Neural cell (in vitro differentiated cells): ENCODE results near the gene ZNF618. TPM values are rescaled to one million over a fixed set of nuclear protein-coding genes. Genes with fewer than 3 reads are reported as not detected.

ENCODE experiments used
- H2AFZ ChIP-seq: fragments of 200-600, 300-800 bp; sonication (generic), shearing (Covaris generic); 2 replicates; pipeline ENCODE4 v1.6.0; 2014; ENCODE audit warnings: low read depth, mild to moderate bottlenecking, antibody characterized with exemption, low read length, moderate library complexity
- H3F3A ChIP-seq: fragments of 200-600 bp; shearing (Covaris generic); 2 replicates; pipeline ENCODE4 v1.6.1; 2016; ENCODE audit warnings: mild to moderate bottlenecking, moderate library complexity, mixed read lengths, antibody characterized with exemption, low read length; ENCODE audit not compliant: insufficient read depth, poor library complexity, severe bottlenecking
- H3K27ac ChIP-seq: fragments of 200-600, 300-800 bp; sonication (generic), shearing (Covaris generic); 2 replicates; pipeline ENCODE4 v1.5.1; 2014; ENCODE audit warnings: mild to moderate bottlenecking, low read length, moderate library complexity
- H3K27me3 ChIP-seq: fragments of 300-800, 200-600 bp; sonication (generic), shearing (Covaris generic); 2 replicates; pipeline ENCODE4 v1.6.0; 2014; ENCODE audit warnings: mild to moderate bottlenecking, low read depth, low read length, moderate library complexity; ENCODE audit not compliant: insufficient read depth
- H3K36me3 ChIP-seq: fragments of 300-800, 200-600 bp; sonication (generic), shearing (Covaris generic); 2 replicates; pipeline ENCODE4 v1.5.1; 2014; ENCODE audit warnings: mild to moderate bottlenecking, antibody characterized with exemption, low read length, moderate library complexity; ENCODE audit not compliant: insufficient read depth
- H3K4me2 ChIP-seq: fragments of 300-800, 200-600 bp; sonication (generic), shearing (Covaris generic); 2 replicates; pipeline ENCODE4 v1.6.0; 2014; ENCODE audit warnings: mild to moderate bottlenecking, low read length
- H3K4me3 ChIP-seq: fragments of 300-800, 200-600 bp; sonication (generic), shearing (Covaris generic); 2 replicates; pipeline ENCODE4 v1.5.1; 2014; ENCODE audit warnings: mild to moderate bottlenecking, low read length, moderate library complexity
- H3K79me2 ChIP-seq: fragments of 200-600 bp; shearing (Covaris generic); replicated peaks from 2 replicates; pipeline ENCODE4 v1.6.0; 2014; ENCODE audit warnings: mild to moderate bottlenecking, low read length, moderate library complexity; ENCODE audit not compliant: insufficient read depth
- H3K9ac ChIP-seq: fragments of 300-800, 200-600 bp; sonication (generic), shearing (Covaris generic); 2 replicates; pipeline ENCODE4 v1.6.1; 2016; ENCODE audit warnings: mild to moderate bottlenecking, low read length, mixed read lengths
- H3K9me2 ChIP-seq: fragments of 200-600 bp; shearing (Covaris generic); 2 replicates; pipeline ENCODE4 v1.6.1; 2016; ENCODE audit warnings: mild to moderate bottlenecking, low read length, mixed read lengths; ENCODE audit not compliant: insufficient read depth
- H3K9me3 ChIP-seq: fragments of 200-600, 300-800 bp; sonication (generic), shearing (Covaris generic); 2 replicates; pipeline ENCODE4 v1.6.1; 2016; ENCODE audit warnings: mild to moderate bottlenecking, mixed run types, low read length, moderate library complexity, mixed read lengths
- H4K20me1 ChIP-seq: fragments of 200-600 bp; shearing (Covaris generic); 2 replicates; pipeline ENCODE4 v1.6.1; 2016; ENCODE audit warnings: mild to moderate bottlenecking, mixed run types; ENCODE audit not compliant: insufficient read depth
- CTCF ChIP-seq: fragments of 450-650 bp; IDR thresholded peaks from 2 replicates; pipeline ENCODE4 v1.5.1; 2014; ENCODE audit warnings: antibody characterized with exemption, mild to moderate bottlenecking, moderate library complexity; ENCODE audit not compliant: poor library complexity, severe bottlenecking
- EP300 ChIP-seq: fragments of 450-650 bp; conservative IDR thresholded peaks from 2 replicates; pipeline ENCODE4 v1.6.1; 2014; ENCODE audit warnings: antibody characterized with exemption, mild to moderate bottlenecking, moderate library complexity; ENCODE audit not compliant: poor library complexity, severe bottlenecking
- EZH2 ChIP-seq: fragments of 200-600, 300-800 bp; shearing (Covaris generic), sonication (generic); IDR thresholded peaks from 2 replicates; pipeline ENCODE4 v1.6.1; 2014; ENCODE audit warnings: antibody characterized with exemption, low read length, borderline replicate concordance, mild to moderate bottlenecking; ENCODE audit not compliant: insufficient read depth, poor library complexity, severe bottlenecking
- MXI1 ChIP-seq: fragments of 450-650 bp; conservative IDR thresholded peaks from 2 replicates; pipeline ENCODE4 v1.6.1; 2014; ENCODE audit warnings: antibody characterized with exemption, mild to moderate bottlenecking; ENCODE audit not compliant: poor library complexity, severe bottlenecking
- POLR2AphosphoS5 ChIP-seq: IDR thresholded peaks from 2 replicates; pipeline ENCODE4 v1.6.1; 2012
- RAD21 ChIP-seq: fragments of 450-650 bp; conservative IDR thresholded peaks from 2 replicates; pipeline ENCODE4 v1.6.1; 2014; ENCODE audit warnings: antibody characterized with exemption, mild to moderate bottlenecking, moderate library complexity
- SMC3 ChIP-seq: fragments of 450-650 bp; conservative IDR thresholded peaks from 2 replicates; pipeline ENCODE4 v1.6.1; 2014; ENCODE audit warnings: antibody characterized with exemption, mild to moderate bottlenecking, moderate library complexity; ENCODE audit not compliant: poor library complexity
- TAF1 ChIP-seq: IDR thresholded peaks from 2 replicates; pipeline ENCODE4 v1.6.1; 2012; ENCODE audit warnings: low read depth
- polyA plus RNA-seq: library from polyadenylated mRNA; depleted of rRNA; stranded (reverse); fragments of >200 nt; gene quantifications from 2 replicates; pipeline ENCODE4 v1.2.3, GENCODE V29; 2014

The ZNF618 gene
- polyA plus RNA-seq, 1 donor from 2014 or later = 7.1 TPM

- Histone ChIP-seq H3K79me2 (peaks cover 19% of the 10 kb centered on the region), H3F3A (no peaks in the 10 kb centered on the region), H3K27me3 (no peaks in the 10 kb centered on the region), H3K9ac (no peak overlapping the region), H3K4me3 (no peak overlapping the region), H2AFZ (no peak overlapping the region), H4K20me1 (no peaks in the 10 kb centered on the region), H3K27ac (no peak overlapping the region), H3K36me3 (no peaks in the 10 kb centered on the region), H3K9me2 (no peaks in the 10 kb centered on the region), H3K4me2 (no peak overlapping the region), H3K9me3 (no peaks in the 10 kb centered on the region)
- no peak for TF ChIP-seq TAF1
Observed at GRCh38 chr9:113958556-113958955, 82.4 kb downstream of the ZNF618 start.

- H3K9me3 ChIP-seq = no peaks in the 10 kb centered on the region
- TF ChIP-seq EP300 = no peak
- TF ChIP-seq CTCF = no peak
- no peak for TF ChIP-seq RAD21
- TF ChIP-seq EZH2 = no peak
- TF ChIP-seq TAF1 = no peak
- TF ChIP-seq POLR2AphosphoS5 = no peak
- no peak for TF ChIP-seq SMC3
Observed at GRCh38 chr9:113960768-113961167, 84.7 kb downstream of the ZNF618 start.

GRCh38 chr9:113962396-113962795 is 86.3 kb downstream of the ZNF618 start:
- TF ChIP-seq EP300 = no peak
- no peak for TF ChIP-seq POLR2AphosphoS5
- TF ChIP-seq MXI1 = no peak
- TF ChIP-seq EZH2 = no peak
- no peak for TF ChIP-seq TAF1
- peaks cover 24% of the 10 kb centered on the region for H3K79me2 ChIP-seq
- no peaks in the 10 kb centered on the region for H3K9me2 ChIP-seq

More at GRCh38 chr9:113960768-113961167, 84.7 kb downstream of the ZNF618 start:
- Histone ChIP-seq H3K9ac (no peak overlapping the region), H3K36me3 (no peaks in the 10 kb centered on the region), H3K4me3 (no peak overlapping the region), H3F3A (no peaks in the 10 kb centered on the region), H3K4me2 (no peak overlapping the region), H3K27ac (no peak overlapping the region), H2AFZ (no peak overlapping the region), H3K9me2 (no peaks in the 10 kb centered on the region), H3K79me2 (peaks cover 33% of the 10 kb centered on the region), H4K20me1 (no peaks in the 10 kb centered on the region), H3K27me3 (no peaks in the 10 kb centered on the region)

More at GRCh38 chr9:113962396-113962795, 86.3 kb downstream of the ZNF618 start:
- Histone ChIP-seq H3K4me2 (no peak overlapping the region), H3K36me3 (peaks cover 5% of the 10 kb centered on the region), H3K9ac (no peak overlapping the region), H3F3A (no peaks in the 10 kb centered on the region), H2AFZ (no peak overlapping the region), H3K27ac (no peak overlapping the region), H3K27me3 (no peaks in the 10 kb centered on the region), H3K9me3 (no peaks in the 10 kb centered on the region), H3K4me3 (no peak overlapping the region), H4K20me1 (no peaks in the 10 kb centered on the region)
